GM12874 (cell line): ENCODE results near the gene CDH4.

ENCODE experiments used
- TF ChIP-seq, protein P1 (sequence below): IDR thresholded peaks from 2 replicates; pipeline ENCODE4 v1.5.1; 2011; ENCODE audit warnings: low read depth, mild to moderate bottlenecking, control low read depth, low read length, moderate library complexity; ENCODE audit not compliant: insufficient read depth

Gene CDH4

DNA sequence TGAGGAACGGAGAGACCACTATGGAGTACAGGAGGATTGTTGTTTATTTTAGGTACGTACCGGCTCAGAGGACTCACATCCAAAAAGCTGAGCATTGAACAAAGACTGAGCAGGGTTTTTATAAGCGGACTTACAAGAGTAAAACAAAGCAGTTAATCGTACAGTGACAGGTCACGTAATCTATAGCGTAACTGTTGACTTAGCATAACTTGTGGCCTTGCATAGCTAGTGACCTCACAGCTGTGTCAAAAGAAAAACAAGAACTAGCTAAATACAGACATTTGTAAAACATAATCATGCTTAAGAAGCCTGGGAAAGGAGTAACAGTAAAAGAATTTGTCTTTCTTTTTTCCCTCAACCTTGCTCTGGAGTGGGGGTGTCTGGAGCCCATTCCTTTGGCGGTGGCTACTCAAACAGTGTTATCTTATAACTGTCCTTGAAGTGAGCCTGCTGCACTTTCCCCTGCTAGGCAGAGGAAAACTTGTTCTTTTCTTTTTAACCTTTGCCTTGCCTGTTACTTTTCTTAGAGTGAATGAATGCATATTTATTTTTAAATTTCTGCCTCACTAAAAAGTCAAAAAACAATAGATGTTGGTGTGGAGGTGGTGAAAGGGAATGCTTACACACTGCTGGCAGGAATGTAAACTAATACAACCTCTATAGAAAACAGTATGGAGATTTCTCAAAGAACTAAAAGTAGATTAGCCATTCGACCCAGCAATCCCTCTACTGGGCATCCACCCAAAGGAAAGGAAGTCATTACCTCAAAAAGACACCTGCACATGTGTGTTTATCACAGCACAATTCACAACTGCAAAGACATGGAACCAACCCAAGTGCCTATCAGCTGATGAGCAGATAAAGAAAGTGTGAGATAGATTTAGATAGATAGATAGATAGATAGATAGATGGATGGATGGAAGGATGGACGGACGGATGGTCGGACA lies 704.6 kb downstream of the CDH4 start:
- TF ChIP-seq, protein P1, sequence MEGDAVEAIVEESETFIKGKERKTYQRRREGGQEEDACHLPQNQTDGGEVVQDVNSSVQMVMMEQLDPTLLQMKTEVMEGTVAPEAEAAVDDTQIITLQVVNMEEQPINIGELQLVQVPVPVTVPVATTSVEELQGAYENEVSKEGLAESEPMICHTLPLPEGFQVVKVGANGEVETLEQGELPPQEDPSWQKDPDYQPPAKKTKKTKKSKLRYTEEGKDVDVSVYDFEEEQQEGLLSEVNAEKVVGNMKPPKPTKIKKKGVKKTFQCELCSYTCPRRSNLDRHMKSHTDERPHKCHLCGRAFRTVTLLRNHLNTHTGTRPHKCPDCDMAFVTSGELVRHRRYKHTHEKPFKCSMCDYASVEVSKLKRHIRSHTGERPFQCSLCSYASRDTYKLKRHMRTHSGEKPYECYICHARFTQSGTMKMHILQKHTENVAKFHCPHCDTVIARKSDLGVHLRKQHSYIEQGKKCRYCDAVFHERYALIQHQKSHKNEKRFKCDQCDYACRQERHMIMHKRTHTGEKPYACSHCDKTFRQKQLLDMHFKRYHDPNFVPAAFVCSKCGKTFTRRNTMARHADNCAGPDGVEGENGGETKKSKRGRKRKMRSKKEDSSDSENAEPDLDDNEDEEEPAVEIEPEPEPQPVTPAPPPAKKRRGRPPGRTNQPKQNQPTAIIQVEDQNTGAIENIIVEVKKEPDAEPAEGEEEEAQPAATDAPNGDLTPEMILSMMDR: no peak

DNA sequence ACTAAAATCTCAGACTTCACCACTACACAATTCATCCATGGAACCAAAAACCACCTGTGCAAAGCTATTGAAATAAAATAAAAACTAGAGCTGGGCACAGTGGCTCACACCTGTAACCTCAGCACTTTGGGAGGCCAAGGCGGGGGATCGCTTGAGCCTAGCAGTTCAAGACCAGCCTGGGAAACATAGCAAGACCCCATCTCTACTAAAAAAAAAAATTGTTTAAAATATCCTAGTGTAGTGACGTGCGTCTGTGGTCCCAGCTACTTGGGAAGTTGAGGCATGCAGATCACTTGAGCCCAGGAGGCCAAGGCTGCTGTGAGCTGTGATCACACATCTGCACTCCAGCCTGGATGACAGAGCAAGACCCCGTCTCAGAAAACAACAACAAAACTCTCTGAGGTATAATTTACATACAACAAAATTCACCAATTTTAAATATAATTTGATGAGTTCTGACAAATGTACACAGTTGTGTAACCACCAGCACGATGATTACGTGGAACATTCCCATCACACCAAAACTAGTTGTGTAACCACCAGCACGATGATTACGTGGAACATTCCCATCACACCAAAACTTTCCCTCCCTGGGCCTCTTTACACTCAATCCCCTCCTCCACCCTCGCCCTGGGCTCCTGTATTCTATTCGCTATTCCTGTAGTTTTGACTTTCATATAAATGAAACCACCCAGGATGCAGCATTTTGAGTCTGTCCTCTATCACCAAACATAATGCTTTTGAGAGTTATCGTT lies 706.1 kb downstream of the CDH4 start:
- TF ChIP-seq, protein P1: no peak

DNA sequence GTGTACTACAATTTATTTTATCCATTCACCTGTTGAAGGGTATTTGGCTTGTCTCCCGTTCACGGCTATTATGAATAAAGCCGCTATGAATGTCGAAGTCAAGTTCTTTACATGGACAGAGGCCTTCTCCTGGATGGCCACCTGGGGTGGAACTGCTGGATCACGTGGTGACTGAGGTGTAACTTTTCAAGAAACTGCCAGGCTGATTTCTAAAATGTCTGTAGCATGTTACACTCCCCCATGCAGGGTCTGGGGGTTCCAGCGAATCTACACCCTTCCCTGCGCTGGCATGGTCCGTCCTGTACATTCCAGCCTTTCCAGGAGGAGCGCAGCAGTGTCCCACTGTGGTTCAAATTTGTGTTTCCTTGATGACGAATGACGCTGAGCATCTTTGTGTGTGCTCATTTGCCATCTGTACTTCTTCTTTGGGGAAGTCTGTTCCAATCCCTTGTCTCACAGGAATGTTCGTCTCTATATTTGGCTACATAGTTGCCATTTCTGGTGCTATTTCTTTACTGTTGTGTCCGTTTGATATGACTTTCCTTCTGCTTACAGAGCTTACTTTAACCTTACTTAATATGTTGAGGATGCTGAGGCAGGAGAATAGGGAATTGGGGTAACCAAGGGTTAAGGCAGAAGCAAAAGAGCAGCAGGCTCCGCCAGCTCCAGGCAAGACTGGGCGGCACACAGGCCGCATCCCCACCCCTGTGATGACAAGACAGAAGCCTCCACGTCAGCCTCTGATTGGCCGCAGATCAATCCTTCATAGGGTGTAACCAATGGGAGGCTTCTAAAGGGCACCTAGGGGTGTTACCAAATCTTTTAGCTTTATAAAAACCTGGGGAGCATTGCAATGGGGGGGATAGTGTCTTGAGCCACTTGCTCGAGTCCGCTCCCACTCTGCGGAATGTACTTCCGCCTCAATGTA lies 707.0 kb downstream of the CDH4 start:
- TF ChIP-seq, protein P1: no peak

DNA sequence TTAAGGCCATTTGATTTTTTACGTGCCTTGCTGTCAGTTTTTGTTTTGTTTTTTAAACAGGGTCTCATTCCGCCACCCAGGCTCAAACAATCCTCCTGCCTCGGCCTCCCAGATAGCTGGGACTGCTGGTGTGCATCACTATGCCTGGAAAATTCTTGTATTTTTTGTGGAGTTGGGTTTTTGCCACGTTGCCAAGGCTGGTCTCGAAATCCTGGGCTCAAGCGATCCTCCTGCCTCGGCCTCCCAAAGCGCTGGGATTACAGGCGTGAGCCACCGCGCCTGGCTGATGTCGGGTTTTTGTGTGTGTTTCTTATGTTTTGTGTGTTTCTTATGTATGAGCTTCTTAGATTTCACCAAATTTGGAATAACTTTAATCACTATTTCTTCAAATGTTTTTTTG lies 708.8 kb downstream of the CDH4 start:
- TF ChIP-seq, protein P1: no peak

DNA sequence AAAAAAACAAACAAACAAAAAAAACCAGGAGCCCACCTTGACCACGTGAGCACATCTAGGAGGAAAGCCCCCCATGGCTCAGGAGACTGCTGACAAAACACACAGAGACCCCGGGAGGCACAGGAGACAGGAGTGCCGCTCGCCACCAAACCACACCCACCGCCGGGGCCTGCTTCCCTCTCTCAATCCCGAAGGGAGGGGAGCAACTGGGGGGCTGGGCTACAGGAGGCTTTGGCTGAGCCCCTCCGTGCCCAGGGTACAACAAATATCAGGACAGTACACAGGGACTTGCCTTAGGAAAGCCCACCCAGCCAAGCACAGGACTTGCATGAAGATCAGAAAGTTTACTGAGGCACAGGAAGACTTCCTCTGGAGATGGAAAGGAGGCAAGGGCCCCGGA lies 711.1 kb downstream of the CDH4 start:
- TF ChIP-seq, protein P1: no peak

DNA sequence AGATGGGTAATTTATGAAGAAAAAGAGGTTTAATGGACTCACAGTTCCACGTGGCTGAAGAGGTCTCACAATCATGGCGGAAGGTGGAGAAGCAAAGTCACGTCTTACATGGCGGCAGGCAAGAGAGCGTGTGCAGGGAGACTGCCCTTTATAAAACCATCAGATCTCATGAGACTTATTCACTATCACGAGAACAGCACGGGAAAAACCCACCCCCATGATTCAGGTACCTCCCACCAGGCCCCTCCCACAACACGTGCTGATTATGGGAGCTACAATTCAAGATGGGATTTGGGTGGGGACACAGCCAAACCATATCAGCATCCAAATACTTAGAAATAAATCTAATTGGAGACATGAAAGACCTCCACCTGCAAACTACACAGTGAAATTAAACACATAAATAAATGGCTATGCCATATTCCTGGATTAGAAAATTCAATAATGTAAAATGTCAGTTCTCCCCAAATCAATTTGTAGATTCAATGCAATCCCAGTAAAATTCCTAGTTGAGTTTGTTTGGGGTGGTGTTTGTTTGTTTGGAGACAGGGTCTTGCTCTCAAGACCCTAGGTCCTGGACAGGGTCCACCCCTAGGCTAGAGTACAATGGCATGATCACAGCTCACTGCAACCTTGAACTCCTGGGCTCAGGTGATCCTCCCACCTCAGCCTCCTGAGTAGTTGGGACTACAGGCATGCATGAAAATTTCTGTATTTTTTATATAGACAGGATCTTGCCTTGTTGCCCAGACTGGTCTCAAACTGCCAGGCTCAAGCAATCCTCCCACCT lies 712.0 kb downstream of the CDH4 start:
- TF ChIP-seq, protein P1: no peak
